Sigmoid colon (tissue), 4 donors: Measurements from ENCODE around the gene CRABP2.

Source experiments
- EP300 ChIP-seq, 4 donors: sonication (generic); formaldehyde crosslinking; IDR thresholded peaks; one replicate each; pipeline ENCODE4 v1.6.1; 2017; ENCODE audit warnings: antibody characterized with exemption in 4 of 4
- POLR2A ChIP-seq, 2 donors: fragments of 450-650 bp; IDR thresholded peaks; one replicate each; pipeline ENCODE4 v1.6.1; 2016; ENCODE audit warnings: antibody characterized with exemption in 2 of 2, mild to moderate bottlenecking in 2 of 2, moderate library complexity in 2 of 2
- POLR2AphosphoS5 ChIP-seq, 4 donors: sonication (generic); formaldehyde crosslinking; IDR thresholded peaks; one replicate each; pipeline ENCODE4 v1.6.1; 2017; ENCODE audit warnings: antibody characterized with exemption in 4 of 4
- TF ChIP-seq, protein P1 (sequence below), 4 experiments: fragments of 450-650 bp in 3 of 4; fragments of 200-600 bp in 1 of 4; IDR thresholded peaks; one replicate each; pipeline ENCODE4 v1.5.1; 2016 to 2019; ENCODE audit warnings: antibody characterized with exemption in 4 of 4, mild to moderate bottlenecking in 3 of 4, moderate library complexity in 2 of 4

- TF ChIP-seq, protein P1, sequence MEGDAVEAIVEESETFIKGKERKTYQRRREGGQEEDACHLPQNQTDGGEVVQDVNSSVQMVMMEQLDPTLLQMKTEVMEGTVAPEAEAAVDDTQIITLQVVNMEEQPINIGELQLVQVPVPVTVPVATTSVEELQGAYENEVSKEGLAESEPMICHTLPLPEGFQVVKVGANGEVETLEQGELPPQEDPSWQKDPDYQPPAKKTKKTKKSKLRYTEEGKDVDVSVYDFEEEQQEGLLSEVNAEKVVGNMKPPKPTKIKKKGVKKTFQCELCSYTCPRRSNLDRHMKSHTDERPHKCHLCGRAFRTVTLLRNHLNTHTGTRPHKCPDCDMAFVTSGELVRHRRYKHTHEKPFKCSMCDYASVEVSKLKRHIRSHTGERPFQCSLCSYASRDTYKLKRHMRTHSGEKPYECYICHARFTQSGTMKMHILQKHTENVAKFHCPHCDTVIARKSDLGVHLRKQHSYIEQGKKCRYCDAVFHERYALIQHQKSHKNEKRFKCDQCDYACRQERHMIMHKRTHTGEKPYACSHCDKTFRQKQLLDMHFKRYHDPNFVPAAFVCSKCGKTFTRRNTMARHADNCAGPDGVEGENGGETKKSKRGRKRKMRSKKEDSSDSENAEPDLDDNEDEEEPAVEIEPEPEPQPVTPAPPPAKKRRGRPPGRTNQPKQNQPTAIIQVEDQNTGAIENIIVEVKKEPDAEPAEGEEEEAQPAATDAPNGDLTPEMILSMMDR (IDR thresholded peaks at IDR 0.05) = no peak
- TF ChIP-seq POLR2A (IDR thresholded peaks at IDR 0.05) = no peak
- TF ChIP-seq POLR2AphosphoS5 (IDR thresholded peaks at IDR 0.05) = no peak
- no peak for TF ChIP-seq EP300 (IDR thresholded peaks at IDR 0.05)
Measured at GRCh38 chr1:156657741-156658319, 47.6 kb downstream of the CRABP2 start.
